Posterior cingulate gyrus (tissue), 11 donors: Measurements from ENCODE around the gene TF.
A peak's percentile ranks its signal among the peaks of the same experiment; 100 is the strongest.

Experiments used
- DNase-seq, 10 donors: peaks; one replicate each; pipeline versions ENCODE4 v3.0.0 to v3.0.0-alpha.2; 2020 to 2021; ENCODE audit warnings: mixed read lengths in 3 of 10
- intact Hi-C: fragments of 100-400 bp; cut with DNase I; formaldehyde crosslinking; loops from one replicate; pipeline ENCODE4 v1.15.1; 2023

TF gene

DNA sequence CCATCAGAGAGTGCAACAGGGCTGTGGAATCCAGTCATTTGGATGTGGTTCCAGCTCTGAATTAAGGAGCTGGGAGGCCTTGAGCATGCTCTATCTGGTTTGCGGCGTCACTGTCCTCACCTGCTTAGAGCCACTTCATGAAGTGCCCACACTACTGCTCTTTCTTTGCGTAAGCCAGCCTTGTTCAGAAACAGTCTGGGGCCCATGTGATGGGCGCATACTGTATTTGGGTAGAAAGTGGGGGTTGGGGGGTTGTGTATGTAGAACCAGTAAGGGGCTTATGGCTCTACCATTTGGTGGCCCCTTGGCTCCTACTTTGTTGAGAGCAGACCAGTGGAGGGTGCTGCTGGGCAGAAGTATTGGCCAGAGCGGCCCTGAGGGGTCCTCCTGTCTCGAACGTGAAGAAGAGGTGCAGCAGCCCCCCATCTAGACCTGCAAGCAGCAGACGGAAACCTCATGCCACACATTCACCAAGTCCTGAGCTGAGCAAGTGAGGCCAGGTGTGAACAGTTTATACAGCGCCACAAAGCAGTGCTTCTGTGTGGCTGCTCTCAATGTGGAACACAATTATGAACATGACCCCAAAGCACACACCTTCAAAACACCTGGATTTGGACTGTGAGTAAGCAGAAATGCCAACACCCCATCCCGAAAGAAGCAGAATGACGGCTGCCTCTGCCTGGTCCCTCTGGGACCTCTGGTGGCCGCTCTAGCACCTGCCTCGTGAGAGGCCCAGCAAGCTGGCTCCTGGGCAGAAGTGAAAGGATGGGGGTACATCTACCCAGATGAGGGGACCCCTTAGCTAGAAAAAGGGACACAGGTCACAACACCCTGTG, 86.0 kb downstream of the TF start:
- intact Hi-C loops: no loop called here
- no peak for DNase-seq

DNA sequence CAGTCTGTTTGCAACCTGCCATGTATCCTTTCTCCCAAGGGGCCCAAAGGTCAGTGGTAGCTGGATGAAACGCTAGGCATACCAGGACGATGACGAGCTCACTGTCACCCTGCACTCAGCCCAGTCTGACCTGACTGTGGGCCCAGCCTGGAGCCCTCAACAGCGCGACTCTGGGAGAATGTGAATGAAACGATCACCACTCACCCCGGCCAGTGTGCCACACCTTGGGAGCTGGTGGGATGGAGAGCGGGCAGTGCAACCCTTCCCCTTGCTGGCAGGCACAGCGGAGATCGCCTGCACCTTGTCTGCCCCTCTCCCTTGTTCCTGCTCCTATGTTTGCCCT, 86.6 kb downstream of the TF start:
- DNase-seq: no peak
- intact Hi-C loops: no loop called here

DNA sequence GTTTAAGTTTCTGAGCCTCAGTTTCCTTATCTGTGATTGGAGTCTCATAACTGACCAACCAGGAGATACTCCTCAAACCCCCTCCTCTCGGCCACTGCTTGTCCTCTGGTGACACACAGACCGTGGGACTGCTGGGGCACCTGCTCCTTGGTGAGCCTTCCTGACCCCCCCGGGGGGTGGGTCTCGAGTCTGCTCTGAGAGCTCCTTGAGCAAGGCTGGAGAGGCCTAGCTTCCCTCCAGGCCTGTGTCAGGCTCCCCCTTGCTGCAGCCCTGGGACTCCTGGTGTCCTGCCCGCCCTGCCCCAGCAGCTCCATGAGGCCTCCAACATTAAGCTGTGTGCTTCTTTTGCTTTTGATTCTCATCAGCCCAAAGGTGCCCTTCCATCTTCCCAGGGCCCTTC, 87.1 kb downstream of the TF start:
- intact Hi-C loops: no loop called here
- DNase-seq: no peak

DNA sequence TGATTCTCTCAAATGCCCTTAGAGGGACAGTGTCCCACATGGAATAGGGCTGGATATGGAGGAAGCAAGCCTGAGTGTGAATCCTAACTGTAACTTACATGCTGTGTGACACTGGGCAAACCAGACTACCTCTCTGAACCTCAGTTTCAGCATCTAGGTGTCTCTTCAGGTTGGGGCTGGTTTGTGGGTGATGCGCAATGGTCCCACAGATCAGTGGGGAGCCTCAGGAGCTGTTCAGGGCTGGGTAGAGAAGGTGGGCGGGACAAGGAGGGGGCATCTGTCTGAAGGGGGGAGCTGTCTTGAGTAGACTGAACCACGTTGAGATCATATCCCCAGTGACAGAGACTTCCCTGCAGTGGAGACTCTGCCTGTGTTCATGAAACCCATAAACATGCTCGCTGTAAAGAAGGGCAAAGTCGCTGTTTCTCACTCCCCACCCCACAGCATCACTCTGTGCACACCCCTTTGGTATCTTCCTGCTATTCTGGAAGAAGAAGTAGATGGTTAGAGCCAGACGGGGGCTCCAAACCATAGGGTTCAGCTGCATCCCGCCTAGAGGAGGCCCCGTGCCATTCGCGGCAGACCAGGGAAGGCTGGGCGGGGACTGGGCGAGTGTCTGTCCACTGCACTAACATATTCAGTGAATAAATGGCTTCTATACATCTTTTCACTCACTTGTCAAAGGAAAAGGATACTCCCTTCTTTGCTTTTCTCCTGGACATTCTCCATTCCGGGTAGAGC, 87.9 kb downstream of the TF start:
- intact Hi-C loops: no loop called here
- DNase-seq: no peak

DNA sequence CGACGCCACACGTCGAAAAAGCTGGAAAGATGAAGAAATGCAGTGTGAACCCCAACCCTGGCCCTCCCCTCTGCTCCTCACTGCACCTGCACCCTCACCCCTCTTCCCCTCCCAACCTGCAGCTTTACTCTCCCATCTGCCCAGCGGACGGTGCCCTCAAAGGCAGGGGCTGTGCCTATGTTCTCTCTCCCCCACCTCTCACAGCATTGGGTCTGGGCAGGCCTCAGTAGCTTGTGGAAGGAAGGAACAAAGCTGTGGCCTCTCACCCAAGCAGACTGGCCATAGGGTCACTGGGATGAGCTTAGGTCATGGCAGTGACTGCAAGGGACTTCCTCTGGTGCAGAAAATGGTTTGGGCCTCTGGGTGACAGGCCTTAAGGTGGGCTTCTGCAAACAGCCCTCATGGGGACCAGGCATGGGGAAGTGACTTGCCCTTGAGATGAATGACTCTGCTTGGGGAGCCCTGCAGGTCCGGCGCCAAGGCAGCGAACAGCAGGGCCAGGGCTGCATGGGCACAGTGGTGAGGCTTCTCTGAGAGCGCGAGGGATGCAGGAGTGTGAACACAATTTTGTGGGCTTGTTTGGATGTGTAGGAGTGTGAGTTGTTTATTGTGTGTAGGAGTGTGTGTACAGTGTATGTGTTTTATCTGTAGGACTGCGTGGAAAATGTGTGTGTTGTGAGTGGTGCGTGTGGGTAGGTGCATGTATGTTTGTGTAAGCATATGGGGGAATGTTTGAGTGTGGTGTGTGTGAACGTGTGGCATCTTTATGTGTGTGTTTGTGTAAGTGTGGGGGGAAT, 88.6 kb downstream of the TF start:
- DNase-seq: no peak
- intact Hi-C loops: no loop called here

DNA sequence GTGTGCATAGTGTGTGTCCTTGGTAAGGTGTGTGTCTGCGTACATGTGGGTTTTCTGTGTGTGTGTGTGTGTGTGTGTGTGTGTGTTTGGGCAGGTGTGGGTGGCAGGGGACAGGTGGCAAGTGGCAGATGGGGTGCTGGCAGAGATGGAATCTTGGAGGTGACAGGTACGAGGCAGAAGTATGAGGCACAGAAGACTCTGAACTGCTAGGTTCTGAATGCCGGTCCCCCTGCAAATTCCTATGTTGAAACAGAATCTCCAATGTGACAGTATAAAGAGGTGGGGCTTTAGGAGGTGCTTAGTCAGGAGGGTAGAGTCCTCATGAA, 89.2 kb downstream of the TF start:
- intact Hi-C loops: no loop called here
- DNase-seq: no peak

DNA sequence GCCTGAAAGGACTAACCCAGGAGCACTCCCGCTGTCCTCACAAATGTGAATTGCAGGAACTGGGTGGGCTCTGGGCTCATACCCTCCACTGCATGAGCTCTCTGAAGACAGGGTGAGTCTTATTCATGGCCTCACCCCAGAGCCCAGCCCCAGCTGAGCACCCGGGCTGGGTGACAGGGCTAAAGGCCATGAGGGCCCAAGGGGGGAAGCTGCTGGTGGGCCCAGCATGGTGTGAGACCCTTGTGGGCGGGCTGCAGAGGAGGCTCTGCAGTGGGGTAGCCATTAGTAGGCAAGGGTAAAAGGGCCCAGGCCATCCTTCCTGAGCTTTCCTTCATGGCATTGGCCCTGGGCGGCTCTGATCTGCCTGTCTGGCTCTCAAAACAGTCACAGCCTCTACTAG, 89.8 kb downstream of the TF start:
- intact Hi-C loops: no loop called here
- no peak for DNase-seq

DNA sequence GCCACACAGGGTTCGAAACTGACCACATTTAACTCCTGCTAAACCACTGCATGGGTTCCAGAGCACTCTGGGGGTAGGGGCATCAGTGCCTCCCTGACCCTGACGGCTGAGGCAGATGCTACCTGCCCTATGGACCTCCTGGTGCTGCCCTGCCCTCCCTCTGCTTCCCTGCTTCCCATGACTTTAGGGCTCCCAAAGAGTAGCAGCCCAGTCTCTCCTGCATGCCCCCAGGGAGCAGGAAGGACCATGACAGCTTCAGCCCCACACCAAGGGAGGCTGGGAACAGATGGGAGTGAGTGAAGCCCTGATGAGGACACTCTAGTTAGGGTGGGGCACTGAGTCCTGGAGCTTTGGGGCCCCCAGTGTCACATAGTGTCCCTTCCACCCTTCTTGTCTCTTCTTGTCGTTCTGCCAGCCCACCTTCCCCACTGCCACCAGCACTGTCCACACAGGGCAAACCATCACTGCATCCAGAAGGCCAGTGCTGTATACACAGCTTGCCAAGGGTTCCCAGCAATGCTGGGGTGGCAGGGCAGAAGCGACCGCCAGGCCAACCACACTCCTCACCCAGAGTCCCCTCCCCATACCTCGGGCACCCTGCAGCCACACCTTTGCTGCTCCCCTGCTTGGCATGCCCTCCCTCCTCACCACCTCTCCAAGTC, 90.4 kb downstream of the TF start:
- intact Hi-C loops: no loop called here

DNA sequence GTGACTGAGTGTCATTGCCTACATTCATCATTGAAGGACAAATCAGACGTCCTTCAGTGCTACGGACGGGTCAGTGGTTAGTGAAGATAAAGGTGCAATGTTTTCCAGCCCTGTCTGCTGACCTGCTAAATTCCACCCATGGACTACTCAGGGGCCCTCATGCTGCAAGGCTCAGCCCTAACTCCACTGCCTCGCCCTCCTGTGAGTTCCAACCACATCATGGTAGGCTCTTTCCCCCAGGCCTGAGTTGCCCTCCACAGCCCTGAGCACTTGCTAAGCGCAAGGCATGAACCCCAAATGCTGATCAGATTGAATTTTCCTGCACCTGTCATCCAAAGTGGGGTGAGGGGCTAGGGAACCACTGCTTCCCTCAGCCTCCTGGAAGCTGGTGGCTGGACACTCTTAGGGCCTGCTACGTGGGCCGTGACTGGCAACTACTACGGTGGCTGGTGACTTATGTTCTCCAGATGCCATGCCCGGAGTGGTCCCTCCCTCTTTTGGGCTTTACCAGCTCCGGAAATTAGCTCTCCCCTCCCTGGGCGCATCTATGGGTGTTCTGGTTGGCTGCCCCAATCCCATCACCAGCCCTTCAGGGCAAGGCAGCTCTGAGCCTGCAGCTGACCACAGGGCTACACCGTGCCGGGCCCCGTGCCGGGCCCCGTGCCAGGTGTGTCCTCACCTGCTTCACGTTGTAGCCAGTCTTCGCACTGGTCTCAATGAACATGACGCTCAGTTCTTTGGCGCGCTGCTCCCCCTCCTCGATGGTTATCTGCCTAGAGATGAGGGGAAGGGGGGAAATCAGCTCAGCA, 91.5 kb downstream of the TF start:
- peak in 1 of 10 donors; percentile 15 for DNase-seq

More for the DNA sequence above, 90.4 kb downstream of the TF start:
- DNase-seq: peak in 1 of 10 donors; percentile 61

DNA sequence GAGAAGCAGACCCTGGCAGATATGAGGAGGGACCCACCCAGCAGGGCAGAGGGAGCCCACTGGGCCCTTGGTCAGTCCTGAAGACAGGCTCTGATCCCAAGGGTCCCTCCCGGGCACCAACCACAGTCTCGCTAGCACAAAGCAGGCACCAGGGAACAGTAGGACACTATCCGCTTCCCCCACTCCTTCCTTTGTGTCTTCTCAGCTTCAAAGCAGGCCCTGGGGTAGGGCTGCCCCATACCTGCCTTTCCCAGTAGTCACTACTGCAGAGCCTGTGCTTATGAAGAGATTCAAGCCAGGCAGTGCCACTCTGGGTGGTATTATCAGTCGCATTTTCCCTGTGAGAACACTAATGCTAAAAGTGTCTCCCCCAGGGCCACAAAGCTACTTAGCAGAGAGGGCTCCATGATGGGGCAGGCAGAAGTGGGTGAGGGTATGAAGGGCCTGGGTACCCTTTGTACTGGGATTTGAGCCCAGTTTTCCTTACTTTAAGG, 92.2 kb downstream of the TF start:
- intact Hi-C loops: no loop called here
- DNase-seq: peak in 1 of 10 donors; percentile 58

More for the DNA sequence above, 91.5 kb downstream of the TF start:
- intact Hi-C loops: no loop called here

DNA sequence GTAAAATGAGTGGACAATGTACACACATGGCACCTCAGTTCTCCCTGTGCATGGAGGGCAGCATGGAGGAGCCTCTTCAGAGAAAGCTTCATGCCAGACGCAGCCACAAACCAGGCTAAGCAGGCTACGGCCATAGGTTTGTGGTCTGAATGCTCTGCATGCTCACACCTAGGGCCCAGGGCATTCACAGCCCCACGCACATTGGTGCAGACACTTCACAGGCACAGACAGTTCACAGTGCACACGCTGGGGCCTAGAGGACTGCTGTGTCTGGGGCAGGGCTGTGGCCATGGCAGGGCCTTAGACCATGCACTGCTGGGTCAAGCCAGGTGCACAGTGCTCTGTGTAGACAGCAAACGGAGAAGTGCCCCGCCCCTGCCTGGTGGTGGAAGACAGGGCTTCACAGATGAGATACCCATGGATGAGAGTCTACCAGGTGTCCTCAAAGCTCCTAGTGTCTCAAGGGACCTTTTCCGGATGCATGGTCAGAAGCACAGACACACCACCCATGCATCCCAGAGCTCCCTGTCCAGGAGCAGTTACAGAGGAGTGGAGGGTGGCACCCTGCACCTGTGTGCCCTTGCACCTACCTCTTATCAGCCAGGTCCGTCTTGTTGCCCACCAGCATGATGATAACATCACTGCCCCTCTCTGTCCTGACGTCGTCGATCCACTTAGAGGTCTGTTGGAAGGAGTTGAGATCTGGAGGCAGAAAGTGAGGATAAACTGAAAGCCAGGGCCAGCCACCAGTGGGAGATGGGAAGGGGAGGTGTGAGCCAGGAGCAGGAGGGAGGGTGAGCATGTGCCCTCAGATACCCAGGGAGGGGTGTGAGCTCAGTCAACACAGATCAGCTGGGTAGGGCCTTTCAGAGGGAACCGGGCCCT, 93.0 kb downstream of the TF start:
- peak in 1 of 10 donors; percentile 83 for DNase-seq
- intact Hi-C loops: no loop called here

DNA sequence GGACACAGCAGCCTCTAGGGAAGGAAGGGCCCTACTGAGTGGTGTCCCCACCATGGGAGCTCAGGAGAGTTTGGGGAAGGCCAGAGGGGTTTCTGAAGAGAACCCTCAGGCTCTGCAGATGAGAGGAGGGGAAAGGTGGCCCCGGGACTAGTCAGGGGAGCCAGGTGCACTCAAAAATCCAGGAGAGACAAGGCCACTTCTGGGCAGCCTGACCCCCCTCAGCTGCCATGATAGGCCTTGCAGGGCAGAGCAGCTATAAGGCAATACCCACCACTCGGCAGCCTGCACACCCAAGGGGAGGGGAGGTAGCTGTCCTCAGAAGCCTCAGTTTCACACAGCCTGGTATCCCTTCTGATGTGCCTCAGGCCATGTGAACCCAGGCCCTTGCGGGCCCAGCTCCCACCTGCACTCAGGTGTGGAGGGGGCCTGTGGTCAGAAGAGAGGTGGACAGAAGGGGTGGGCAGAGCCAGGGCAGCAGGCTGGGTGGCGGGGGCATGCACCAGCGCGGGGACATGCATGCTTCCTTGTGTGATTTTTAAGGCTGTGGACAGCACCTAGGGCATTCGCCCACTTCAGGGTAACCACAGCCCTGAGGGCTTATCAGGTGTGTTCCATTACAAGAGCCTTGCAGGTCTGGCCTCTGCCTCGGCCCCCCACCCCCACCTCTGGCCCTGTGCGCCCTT, 94.0 kb downstream of the TF start:
- intact Hi-C loops: no loop called here

DNA sequence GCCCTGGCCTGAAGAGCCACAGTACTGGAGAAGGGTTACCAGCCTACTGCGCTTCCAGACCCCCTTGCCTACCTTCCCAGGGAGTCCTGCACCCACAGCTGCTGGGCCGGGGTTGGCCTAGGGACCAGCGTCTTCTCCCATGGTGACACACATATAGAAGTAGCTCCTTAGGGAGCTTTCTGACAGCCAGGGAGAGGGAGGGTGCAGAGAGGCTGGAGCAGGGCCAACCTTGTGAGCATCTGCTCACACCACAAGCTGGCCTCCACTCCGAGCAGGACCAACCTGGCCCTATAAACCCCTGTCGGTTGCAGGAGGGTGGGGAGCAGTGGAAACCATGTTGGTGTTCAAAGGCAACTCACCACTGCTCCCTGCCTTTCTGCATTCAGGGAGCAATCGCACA, 94.6 kb downstream of the TF start:
- intact Hi-C loops: no loop called here
- peak in 1 of 10 donors; percentile 66 for DNase-seq

More for the DNA sequence above, 94.0 kb downstream of the TF start:
- peak in 1 of 10 donors; percentile 32 for DNase-seq

DNA sequence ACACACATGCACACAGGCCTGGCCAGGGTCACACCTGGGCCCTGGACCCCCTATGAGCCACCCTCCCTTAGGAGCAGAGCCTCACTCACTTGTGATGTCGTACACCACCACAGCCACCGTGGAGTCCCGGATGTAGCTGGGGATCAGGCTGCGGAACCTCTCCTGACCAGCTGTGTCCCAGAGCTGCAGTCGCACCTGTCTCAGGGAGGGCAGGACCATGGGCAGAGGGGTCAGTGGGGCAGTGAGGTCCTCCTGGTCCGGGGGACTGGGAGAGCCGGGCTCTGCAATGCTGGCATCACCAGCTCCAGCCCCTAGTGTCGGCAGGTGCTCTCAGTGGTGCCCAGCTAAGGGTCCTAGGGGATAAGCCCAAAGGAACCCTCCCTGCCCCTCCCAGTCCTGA, 95.0 kb downstream of the TF start:
- intact Hi-C loops: no loop called here
- DNase-seq: peak in 1 of 10 donors; percentile 70

DNA sequence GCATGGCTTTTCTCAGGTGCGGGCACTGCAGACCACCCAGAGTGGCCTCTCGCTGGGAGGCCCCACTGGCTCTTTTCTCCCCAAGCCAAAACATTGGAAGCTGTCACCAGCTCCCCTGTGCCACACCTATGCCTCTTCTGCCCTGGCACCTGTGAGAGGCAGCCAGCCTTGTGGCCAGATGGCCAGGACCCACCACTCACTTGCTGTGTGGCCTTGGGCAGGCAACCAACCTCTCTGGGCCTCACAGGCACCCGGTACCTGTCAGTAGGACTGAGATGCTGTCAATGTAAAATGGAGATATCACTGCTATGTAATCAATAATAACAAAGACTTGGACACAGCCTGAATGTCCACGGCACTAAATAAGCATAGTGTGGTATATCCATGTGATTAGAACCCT, 96.0 kb downstream of the TF start:
- intact Hi-C loops: no loop called here
- DNase-seq: no peak

DNA sequence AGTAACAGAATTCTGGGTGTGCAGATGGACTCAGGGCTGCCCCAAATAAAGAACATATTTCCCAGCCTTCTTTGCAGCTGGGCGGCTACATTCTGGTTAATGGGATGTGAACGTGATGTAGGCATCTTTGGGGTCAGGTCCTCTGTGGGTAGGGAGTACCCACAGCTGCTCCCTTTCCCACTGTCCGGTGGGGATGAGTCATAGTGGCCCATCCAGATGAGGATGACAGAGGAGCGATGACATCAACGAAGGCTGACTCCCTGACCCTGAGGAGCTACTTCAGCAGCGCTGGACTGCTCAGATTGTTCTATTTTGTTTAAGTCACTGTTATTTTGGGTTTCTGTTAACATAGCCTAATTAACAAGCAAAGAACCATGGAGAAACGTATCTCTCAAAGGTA, 97.4 kb downstream of the TF start:
- intact Hi-C loops: no loop called here
- no peak for DNase-seq

DNA sequence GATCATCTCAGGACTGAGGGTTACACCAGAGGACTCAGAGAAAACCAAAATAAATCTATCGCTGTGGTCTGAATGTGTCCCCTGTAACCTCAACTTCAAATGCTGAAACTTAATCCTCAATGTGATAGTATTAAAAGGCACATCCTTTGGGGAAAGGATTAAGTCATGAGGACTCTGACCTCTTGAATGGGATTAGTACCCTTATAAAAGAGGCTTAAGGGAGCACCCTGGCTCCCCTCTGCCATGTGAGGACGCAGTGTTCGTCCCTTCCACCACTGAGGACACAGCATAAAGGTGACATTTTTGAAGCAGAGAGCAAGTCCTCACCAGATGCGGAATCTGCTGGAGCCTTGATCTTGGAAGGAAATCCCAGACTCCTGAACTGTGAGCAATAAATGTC, 98.9 kb downstream of the TF start:
- no peak for DNase-seq
- intact Hi-C loops: no loop called here
